HTR-8/SVneo (cell line): ENCODE results near the gene HERC6.
"Not testable (repeated sequence)": the region's sequence is repeated elsewhere in the genome, so short reads cannot be mapped to it uniquely, and the experiment has no call there.

ENCODE experiments used
- DNase-seq: peaks from one replicate; pipeline ENCODE4 v3.0.0; 2011; ENCODE audit warnings: low spot score, mixed read lengths; ENCODE audit not compliant: insufficient read length
- FAIRE-seq: peaks from 2 replicates; lab custom pipeline; 2011; peaks lifted over from hg19 to GRCh38; lab: Jason Lieb, UNC

HERC6 gene

DNA sequence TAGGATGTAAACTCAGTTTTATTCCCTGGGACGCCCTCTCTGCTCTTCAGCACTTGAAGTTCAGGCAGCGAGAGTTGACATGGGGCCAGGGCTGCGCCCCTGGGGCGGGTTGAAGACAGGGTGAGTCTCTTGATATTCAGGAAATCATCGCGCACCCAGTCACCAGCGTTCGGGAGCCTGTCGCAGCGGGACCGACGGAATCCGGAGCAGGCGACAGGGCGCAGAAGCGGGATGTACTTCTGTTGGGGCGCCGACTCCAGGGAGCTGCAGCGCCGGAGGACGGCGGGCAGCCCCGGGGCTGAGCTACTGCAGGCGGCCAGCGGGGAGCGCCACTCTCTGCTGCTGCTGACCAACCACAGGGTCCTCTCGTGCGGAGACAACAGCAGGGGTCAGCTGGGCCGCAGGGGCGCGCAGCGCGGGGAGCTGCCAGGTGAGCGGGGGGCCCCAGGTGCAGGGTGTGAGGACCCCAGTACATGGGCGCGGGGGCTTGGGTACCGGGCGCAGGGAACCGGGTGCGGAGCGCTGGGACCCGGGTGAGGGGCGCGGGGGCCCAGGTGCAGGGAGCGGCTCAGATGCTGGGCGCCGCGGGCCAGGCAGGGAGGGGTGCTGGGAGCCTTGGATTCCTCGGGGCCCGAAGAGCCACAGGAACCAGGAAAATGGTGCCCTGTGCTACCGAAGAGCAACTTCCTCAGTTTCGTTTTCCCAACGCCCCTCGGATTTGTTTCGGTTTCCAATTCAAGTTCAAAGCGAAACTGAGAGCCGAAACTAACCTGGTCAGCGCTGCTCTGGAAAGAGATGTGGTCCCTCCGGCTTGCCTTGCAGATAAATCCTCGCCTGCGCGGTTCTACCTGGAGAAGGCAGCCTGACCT is at the start of gene HERC6:
Gene HERC6 (plus strand): TSS at position 162 of the 869 bp plus-strand sequence. CDS start 70 bp downstream, at position 232.
- no peak for FAIRE-seq
- peak; percentile 63 for DNase-seq

DNA sequence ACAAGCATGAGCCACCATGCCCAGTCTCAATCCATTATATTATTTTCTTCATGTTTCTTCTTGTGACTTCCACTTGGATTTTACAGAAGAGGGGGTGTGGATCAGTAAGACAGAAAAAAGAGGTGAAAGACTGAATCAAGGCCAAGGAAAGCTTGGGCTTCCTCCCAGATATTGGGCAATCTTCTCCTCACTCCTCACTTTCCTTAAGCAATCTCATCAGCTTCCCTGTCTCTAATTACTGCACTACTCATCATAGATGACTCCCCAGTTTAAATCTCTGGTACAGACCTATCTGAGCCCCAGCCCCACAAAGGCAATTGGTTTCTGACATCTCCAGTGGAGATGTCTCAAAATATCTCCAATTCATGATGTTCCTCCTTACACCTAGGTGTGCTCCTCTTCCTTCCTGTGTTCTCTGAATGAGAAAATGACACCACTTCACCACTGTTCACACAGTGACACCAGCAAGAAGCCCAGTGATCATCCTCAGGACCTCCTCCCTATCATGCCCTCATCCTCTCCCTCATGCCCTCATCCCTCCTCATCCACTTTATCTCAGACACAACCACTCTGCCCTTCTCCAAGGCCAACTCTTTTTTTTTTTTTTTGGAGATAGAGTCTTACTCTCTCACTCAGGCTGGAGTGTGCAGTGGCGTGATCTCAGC is 44.8 kb upstream of the HERC6 start:
- no peak for DNase-seq
- no peak for FAIRE-seq

DNA sequence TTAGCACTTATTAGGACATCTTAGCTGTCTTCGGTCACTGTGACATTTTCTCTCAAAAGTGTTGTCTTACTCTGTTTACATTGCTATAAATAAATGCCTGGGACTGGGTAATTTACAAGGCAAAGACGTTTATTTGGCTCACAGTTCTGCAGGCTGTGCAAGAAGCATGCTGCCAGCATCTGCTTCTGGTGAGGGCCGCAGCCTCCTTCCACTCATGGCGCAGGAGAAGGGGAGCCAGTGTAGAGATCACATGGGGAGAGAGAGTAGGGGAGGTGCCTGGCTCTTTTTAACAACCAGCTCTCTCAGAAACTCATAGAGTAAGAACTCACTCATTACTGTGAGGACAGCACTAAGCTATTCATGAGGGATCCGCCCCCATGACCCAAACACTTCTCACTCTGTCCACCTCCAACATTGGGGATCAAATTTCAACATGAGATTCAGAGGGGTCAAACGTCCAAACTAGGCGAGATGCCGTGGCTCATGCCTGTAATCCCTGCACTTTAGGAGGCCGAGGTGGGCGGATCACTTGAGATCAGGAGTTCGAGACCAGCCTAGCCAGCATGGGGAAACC is 43.5 kb upstream of the HERC6 start:
- no peak for FAIRE-seq
- no peak for DNase-seq

DNA sequence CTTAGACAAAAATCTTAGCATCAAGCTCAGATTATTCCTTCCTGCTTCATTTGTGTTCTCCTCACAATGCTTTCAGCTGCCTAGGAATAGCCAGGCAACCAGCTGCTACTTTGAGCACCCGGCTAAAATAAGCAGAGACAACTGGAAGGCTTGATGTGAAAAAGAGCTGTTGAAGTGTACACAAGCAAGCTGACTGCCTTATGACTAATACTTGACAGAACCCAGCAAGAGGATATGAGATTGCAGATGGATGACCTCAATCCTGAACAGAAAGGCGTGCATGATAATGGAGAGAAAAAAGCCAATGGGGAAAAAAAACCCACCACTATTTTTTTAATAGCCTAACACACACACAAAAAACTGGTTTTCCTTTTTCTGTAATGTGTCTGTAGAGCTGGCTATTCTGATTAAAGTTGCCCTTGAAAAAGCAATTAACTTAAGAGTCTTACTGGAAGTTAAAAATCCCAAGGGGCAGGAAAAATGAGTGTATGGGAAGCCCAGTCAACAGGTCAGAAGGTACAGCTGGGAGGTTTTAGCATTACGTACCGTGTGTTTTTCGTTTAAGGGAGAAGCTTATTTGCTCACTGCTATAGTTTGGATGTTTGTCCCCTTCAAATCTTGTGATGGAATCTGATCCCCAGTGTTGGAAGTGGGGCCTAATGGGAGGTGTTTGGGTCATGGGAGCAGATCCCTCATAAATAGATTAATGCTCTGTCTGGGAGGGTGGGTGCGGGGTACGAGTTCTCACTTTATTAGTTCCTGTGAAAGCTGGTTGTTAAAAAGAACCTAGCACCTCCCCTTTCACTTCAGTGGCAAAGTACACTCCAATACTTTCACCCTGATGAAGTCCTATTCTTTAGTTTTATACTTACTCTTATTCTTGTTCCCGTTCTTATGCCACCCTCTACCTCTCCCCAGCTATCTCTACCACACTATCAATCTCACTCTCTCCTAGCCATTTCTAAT is 37.1 kb upstream of the HERC6 start:
- FAIRE-seq (no peak), DNase-seq (peak; percentile 46)

DNA sequence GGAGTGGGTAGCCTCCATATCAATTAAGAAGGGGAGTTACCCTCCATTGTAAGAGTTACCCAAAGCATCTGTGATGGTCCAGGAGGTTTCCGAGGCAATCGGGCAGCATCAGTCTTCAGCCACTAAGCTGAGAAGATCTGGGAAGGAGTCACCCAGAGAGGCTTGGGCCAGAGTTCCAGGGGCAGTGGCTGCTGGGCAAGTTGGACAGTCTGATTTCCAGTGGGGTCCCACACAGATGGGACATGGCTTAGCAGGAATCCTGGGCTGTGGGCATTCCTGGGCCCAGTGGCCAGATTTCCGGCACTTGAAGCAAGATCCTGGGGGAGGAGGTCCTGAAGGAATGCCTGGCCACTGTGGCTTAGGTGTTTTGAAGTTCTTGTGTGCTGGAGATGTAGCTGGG is 31.8 kb upstream of the HERC6 start:
- DNase-seq, FAIRE-seq: not testable (repeated sequence)

DNA sequence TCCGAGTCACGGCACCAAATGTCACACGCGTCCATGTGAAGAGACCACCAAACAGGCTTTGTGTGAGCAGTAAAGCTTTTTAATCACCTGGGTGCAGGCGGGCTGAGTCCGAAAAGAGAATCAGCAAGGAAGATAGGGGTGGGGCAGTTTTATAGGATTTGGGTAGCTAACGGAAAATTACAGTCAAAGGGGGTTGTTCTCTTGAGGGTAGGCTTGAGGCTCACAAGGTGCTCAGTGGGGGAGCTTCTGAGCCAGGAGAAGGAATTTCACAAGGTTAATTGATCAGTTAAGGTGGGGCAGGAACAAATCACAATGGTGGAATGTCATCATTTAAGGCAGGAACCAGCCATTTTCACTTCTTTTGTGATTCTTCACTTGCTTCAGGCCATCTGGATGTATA is 29.9 kb upstream of the HERC6 start:
- FAIRE-seq, DNase-seq: not testable (repeated sequence)

DNA sequence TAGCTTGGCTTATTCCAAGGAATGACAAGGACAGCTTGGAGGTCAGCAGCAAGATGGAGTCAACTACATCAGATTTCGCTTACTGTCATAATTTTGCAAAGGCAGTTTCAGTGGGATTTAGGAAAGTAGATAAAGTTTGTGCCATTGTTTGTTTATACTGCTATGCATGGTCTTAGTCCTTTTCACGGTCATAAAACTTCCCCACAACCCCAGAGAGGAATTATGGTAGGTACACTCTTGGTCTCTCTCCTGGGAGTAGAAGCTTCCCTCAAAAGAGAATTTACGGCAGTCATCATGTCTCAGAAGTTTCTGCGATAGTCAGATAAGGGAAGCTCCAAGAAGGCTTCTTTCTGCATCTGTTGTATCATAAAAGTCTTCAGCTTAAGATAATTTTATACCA is 27.9 kb upstream of the HERC6 start:
- no peak for DNase-seq
- no peak for FAIRE-seq

DNA sequence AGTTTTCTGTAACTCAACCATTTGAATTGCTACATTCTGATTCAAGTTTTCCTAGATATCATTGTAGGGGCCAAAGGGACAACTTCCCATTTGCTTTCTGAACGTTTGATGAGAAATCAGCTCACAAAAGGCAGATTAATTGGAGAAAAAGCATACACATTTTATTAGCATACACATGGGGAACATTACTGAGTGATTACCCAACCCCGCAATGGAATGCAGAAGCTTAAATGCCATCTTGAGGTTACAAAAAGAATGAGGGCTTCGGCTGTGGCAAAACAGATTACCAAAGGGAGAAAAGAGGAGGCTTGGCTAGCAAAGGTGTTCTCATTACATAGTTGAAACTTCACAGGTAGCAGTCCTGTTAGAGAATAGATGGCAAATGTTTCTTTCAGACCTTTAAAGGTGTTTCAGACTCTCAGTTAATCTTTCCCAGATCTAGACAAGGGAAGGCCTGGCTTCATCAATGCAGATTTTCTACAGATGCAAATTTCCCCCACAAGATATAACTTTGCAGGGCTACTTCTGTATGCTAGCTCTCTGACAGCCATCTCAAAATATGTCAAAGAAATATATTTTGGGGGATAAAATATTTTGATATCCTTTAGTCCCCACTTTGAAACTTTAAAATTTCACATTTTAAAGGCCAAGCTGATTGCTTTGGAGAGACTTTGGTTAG is 26.5 kb upstream of the HERC6 start:
- DNase-seq (no peak), FAIRE-seq (no peak)

DNA sequence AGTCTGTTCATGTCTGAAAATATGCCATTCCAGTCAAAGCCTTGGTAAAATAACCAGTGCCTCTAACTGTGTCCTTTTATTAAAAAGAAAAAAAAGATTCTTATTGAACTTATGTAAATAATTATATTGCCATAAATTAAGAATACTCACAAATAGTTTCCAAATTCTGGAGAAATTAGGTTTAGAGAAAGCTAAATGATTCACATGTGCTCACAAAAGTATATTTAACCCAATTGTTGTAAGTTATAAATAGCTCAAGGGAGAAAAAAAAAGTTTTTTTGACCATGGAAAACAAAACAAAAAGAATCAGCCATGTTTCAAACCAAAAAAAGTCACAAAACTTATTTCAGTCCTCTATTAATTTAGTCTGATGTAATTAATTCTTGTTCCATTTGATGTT is 25.3 kb upstream of the HERC6 start:
- FAIRE-seq (no peak), DNase-seq (no peak)

DNA sequence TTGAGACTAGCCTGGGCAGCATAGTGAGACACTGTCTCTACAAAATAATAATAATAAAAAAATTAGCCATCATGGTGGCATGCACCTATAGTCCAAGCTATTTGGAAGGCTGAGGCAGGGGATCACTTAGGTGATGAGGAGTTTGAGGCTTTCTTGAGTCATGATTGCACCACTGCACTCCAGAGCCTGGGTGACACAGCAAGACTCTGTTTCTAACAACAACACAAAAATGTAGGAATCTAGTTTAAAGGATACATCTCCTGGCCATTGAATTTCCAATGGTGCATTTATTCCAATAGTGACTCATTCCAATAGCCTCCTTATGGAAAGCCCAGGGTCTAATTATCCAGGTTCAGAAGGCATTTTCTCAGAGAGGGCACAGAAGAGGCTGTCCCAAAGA is 21.9 kb upstream of the HERC6 start:
- FAIRE-seq (no peak), DNase-seq (no peak)

DNA sequence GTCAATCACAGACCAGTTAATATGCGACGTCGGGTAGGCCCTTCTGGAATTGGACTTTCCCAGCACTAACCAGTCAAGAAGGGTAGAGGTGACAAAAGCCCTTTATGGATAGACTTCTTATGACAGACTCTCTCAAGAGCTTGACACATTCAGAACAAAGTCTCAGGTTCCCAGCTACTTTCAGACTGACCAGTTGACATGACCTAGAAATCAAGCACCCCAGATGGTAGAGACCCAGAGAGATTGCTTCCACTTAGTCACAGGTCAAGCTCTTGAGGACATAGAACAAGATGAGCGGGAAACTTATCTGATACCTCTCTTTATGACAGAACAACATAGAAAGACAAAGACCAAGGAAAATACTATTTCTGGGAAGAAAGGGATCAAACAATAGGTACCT is 21.4 kb upstream of the HERC6 start:
- DNase-seq (no peak), FAIRE-seq (no peak)

DNA sequence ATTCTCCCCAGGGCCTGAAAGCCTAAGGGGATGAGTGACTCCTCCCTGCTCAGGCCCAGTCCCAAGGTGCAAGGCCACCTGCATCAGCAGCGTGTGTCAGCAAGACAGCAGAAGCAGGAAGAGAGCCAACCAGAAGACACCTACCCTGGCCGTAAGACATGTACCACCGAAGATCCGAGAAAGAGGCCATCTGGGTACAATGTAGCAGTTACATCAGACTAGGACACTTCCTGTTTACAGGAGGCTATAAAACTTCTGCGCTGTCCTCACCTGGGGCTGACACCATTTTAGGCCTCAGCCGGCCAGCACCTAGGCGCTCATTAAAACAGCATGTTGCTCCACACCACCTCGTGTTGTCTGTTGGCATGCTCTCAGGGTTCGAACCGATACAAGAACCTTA is 19.1 kb upstream of the HERC6 start:
- DNase-seq (no peak), FAIRE-seq (no peak)

DNA sequence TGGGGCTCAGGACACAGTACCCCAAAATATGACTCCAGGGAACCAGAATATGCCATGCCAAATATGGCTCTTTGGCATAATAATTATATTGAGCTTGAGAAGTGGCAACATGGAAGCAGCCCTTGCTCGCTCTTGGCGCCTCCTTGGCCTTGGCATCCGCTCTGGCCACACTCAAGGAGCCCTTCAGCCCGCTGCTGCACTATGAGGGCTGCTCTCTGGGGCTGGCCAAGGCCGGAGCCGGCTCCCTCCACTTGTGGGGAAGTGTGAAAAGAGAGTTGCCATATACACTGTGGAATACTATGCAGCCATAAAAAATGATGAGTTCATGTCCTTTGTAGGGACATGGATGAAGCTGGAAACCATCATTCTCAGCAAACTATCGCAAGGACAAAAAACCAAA is 18.4 kb upstream of the HERC6 start:
- no peak for DNase-seq
- no peak for FAIRE-seq

DNA sequence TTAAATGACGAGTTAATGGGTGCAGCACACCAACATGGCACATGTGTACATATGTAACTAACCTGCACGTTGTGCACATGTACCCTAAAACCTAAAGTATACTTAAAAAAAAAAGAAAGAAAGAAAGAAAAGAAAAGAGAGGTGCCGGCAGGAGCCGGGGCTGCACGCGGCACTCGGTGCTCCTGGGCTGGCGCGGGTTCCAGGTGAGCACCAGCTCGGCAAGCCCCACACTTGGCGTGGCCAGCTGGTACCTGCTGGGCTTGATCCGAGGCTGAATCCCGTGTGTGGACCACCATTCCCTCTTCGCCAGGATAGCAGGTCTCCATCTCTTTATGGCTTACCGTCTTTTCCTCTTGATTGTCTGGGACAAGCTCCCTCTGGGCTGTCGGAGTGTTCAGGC is 17.9 kb upstream of the HERC6 start:
- FAIRE-seq (no peak), DNase-seq (no peak)

DNA sequence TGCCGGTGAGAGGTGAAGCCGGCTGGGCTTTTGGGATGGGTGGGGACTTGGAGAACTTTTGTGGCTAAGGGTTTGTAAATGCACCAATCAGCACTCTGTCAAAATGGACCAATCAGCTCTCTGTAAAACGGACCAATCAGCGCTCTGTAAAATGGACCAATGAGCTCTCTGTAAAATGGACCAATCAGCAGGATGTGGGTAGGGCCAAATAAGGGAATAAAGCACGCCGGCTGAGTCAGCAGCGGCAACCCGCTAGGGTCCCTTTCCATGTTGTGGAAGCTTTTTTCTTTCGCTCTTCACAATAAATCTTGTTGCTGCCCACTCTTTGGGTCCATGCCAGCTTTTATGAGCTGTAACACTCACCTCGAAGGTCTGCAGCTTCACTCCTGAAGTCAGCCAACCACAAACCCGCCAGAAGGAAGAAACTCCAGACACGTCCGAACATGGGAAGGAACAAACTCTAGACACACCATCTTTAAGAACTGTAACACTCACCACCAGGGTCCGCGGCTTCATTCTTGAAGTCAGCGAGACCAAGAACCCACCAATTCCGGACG is 17.4 kb upstream of the HERC6 start:
- not testable (repeated sequence) for FAIRE-seq

DNA sequence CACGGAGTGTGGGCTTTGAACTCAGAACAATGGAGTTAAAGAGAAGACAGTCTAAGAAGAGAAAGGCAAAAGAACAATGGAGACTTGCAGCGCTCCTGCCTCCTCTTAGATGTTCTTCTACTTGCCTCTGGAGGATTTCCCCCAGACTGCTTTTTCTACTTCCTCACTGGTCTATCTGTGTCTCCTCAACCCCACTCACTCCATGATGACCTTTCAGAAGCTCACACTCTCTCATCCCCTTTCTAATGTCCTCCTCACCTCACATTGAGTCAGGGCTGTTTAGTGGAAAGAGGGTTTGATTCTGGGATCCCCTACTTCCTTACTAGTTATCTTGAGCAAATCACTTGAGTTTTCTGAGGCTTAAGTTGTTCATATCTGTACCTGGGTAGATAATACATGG is 12.2 kb upstream of the HERC6 start:
- no peak for DNase-seq
- no peak for FAIRE-seq

More for the DNA sequence above, 17.4 kb upstream of the HERC6 start:
- not testable (repeated sequence) for DNase-seq

DNA sequence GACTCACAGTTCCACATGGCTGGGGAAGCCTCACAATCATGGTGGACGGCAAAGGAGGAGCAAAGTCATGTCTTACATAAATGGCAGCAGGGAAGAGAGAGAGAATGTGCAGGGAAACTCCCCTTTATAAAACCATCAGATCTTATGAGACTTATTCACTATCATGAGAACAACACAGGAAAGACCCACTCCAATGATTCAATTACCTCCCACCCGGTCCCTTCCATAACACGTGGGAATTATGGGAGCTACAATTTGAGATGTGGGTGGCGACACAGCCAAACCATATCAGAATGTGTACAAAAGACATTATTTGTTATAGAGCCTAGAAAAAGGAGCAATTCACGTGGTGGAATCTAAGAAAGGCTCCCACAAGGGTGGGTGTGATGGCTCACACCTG is 10.8 kb upstream of the HERC6 start:
- FAIRE-seq (no peak), DNase-seq (no peak)

DNA sequence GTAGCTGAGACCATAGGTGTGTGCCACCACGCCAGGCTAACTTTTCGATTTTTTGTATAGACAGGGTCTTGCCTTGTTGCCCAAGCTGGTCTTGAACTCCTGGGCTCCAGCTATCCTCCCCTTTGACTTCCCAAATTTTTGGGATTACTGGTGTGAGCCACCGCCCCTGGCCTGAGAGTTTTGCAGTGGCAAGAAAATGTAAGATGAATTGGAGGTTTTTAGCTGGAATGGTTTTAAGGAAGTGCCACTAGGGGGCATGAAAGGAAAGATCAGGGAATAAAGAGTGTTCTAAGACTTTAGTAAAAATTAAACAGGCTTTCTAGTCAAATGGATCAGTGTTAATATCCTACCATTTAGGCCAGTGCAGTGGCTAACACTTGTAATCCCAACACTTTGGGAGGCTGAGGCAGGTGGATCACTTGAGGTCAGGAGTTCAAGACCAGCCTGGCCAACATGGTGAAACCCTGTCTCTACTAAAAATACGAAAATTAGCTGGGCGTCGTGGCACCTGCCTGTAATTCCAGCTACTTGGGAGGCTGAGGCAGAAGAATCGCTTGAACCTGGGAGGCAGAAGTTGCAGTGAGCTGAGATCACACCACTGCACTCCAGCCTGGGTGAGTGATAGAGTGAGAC is 9.4 kb upstream of the HERC6 start:
- peak; percentile 11 for DNase-seq
- not testable (repeated sequence) for FAIRE-seq

DNA sequence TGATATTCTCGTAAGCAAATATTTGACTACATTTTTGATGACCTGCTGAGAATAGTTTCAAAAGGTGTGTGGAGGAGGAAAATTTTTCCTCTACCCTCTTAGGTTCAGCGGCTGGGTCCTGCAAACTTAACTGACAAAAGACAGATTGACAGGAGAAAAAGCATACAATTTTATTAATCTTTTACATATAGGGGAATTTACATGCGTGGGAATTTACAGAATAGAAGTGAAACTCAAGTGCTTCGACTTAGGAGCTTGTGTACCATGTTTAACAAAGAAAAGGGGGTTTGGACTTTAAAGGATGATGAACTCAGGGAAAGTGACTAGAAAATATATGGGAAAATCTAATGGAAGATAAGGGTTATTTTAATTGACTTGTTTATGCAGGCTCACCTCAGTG is 2.5 kb downstream of the HERC6 start:
- DNase-seq, result no peak
- no peak for FAIRE-seq
